HG03354 (cell line): ENCODE data around the gene SENP1.
"Not testable (repeated sequence)": the region's sequence is repeated elsewhere in the genome, so short reads cannot be mapped to it uniquely, and the experiment has no call there.

Experiments
- ATAC-seq: cut with Tn5 transposase; IDR thresholded peaks from one replicate; pipeline ENCODE4 v1.9.1; 2021; ENCODE audit warnings: mild to moderate bottlenecking; ENCODE audit not compliant: unreplicated experiment, poor library complexity, severe bottlenecking

SENP1 gene

DNA sequence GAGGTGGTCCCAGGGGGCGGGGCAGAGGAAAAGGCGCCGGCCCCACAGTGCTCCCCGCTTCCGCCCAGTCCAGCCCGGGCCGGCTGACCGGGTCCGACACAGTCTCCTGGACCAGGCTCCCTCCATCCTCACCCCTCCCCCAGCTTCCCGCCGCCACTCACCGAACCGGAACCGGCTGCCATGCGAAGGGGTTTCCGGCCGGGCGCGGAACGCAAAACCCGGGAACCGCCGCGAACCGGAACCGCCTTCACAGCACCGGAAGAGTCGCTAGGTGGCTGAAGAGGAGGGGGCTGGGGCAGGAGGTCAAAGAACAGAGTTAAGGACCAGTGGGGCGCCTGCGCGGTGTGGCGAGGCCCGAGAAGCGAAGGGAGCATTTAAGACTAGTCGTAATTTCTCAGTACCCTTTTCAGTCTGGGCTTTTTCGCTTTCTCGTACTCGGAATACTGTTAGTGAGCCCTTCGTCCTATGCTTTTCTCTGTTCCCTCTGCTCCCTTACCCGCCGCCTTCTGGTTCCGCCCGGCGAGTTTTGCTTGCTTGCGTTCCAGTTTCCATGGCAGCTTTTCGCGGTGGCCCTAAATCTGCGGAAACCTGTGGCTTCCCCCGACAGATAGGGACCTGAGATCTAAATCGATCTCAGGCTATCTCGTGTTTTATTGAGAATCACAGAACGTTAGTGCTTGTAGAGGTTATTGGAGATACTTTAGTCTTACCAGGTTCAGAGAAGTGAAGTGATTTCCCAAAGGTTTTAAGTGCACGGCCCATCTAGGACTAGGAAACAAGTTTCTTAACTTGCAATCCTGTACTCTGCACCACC lies at the start of gene SENP1:
Gene SENP1 (minus strand): TSS at position 213 of the 814 bp plus-strand sequence. CDS start 4,607 bp downstream, outside the sequence.
- peak; percentile 77 for ATAC-seq

DNA sequence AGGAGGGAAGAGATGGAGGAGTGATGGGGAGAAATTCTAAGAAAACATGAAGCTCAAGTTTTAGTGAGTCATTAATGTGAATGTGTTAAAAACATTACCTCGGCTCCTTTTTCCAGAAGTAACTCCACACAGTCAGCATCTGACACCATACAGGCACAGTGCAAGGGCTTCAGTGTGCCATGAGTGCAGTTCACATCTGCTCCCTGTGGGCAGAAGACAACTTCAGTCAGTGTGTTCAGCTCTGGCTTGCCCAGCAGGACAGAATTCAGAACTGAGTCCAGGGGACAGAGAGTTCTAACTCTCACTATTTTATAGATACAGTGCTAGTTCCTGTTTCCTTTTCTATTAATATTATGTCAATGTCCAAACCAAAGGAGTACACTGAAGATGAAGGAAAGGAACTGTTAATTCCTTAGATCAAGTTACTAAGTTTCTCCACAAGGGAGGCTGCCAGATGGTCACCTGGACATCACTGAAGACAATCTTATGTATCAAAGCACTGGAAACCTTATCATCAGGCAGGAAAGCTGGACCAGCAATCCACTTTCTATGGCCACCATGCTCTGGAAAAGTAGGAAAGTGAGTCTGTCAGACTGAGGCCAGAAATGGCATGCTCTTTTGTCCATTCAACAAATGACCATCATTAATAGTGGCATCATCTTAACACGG lies 45.4 kb upstream of the SENP1 start:
- ATAC-seq, result no peak

DNA sequence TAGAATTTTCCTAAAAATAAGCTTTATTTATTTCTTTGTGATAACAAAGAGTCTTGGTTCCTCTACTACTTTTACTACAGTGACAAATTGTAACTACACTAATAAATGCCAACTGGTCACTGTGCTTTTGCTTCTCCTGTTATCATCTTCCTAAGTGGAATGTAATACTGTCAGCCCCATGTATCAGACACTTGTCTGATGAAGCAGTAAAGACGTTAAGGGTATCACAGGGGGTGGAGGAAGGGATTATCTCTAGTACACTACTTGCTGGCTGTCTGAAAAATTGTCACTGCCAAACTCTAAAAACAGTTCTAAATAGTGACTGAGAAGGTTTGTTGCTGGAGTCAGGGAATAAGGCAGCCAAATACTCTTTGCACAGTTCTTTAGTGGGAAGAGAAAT lies 40.1 kb upstream of the SENP1 start:
- ATAC-seq, result no peak

DNA sequence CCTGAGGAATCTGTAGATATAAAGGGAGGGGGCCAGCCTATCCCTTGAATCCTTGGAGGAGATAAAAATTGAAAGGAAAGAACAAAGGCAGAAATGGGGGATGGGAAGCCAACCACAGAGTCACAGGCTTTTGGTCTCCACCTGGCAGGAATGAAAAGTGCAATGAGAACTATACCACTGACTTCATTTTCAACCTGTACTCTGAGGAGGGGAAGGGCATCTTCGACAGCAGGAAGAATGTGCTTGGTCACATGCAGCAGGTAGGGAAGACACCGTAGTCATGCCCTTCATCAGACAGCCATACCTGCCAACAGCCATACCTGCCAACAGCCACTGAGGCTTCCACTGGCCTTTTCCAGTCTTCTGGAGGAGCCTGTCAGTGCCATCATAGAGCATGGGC lies 38.0 kb upstream of the SENP1 start:
- ATAC-seq, result no peak

DNA sequence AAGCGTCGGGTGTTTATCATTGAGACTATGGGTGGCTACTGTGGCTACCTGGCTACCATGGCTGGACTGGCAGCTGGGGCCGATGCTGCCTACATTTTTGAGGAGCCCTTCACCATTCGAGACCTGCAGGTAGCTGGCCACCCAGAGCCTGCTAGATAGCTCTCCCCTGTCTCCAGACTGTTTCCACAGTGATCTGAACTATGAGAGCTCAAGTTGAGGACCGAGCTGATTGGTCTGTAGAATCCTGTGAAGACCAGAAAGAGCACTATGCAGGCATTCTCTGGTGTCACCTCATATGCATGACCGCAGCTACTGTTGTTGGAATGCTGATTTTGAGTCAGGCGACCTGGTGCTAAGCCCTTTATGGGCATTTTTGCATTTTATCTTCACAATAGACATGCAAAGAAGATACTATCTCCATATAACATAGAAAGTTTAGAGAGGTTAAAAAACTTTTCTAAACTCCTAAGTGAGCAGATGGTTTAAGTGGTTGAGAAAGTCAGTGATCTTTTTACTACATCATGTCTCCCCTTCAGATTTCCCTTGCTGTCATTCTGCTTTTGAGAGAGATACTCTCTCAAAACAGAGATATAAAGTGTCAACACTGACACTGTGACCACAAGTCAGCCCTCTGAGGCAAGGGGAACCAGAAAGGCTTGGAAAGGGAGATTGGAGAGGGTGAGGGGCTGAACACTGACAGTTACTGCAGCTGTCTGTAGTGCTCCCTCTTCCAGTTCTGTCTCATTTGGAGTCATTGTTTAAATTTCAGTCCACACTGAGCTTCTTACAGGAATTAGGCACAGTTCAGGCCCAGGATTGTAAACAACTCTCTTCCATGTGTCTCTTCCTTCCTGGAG lies 37.2 kb upstream of the SENP1 start:
- no peak for ATAC-seq

DNA sequence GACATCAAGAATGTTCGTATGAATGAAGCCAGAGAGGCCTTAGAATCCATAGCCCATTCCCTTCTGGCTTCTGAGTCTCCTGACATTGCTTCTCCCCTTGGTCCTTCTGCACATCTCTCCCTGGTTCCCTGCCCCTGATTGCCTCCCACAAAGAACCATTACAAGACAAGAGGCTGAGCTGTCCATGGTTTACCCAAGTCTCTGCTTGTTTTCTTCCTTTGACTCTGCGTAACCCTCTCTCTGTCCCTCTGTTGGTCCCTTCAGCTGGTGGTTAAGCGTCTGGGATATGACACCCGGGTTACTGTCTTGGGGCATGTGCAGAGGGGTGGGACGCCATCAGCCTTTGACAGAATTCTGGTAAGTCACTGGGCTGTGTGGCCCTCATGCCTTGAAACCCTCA lies 29.1 kb upstream of the SENP1 start:
- no peak for ATAC-seq

DNA sequence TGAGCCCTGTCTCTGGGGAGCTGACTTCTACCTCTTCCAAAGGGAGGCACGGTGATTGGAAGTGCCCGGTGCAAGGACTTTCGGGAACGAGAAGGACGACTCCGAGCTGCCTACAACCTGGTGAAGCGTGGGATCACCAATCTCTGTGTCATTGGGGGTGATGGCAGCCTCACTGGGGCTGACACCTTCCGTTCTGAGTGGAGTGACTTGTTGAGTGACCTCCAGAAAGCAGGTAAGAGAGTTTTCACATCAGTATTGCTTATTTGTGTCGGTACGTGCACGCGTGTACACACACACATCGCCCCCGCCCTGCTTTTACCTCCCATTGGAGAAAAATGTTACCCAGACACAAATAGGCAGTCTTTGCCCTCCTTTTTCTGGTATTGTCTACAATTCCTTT lies 26.9 kb upstream of the SENP1 start:
- no peak for ATAC-seq

DNA sequence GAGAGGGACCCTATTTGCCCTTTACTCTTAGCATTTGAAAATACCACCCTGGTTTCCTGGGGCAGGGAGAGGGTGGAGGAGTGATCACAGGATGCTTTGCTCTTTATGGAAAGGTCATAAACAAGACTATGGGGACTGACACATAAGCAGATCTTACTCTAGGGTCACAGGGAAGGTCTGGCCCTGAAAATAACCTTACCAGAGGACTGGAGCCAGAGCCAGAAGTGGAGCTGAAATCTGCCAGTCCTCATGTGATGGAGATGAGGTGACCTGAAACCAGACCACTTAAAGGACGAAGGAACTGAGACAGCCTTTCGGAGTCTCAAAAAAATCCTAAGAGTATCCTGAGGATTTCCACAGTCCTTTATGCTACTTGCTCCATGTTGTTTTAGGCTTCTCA lies 25.6 kb upstream of the SENP1 start:
- no peak for ATAC-seq

DNA sequence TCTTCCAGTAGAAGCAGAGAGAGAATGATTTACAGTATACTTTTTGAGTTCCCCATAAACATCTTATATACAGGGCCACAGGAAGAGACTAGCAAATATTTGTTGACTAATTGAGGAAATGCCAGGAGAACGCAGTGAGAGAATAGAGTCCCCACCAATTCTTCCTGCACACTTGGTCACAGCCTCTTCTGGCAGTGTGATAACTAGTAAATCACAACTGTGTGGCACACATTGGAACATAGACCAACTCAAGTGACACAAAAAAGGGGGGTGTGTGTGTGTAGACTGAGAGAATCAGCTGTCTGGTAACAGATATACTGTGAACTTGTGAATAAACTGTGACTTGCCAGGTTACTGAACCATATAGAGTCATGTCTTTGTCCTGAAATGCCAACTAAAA lies 23.5 kb upstream of the SENP1 start:
- no peak for ATAC-seq

DNA sequence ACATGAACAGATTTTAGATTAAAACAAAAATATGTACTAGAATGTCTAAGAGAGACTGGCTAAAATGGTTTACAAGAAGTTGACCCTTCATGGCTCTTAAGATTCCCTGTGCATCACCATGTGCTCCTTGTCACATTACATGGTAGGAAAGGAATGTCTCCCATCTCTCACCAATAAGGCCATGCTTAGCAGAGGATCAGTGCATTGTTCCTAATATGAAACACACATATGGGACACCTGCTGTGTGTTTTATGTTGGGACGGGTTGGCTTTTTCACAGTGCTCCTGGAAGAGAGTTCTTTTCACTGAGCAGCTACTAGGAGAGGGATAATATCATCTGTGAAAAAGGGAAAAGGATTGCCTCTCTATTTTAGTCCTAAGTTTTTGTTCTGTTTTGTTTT lies 22.9 kb upstream of the SENP1 start:
- ATAC-seq, result no peak

DNA sequence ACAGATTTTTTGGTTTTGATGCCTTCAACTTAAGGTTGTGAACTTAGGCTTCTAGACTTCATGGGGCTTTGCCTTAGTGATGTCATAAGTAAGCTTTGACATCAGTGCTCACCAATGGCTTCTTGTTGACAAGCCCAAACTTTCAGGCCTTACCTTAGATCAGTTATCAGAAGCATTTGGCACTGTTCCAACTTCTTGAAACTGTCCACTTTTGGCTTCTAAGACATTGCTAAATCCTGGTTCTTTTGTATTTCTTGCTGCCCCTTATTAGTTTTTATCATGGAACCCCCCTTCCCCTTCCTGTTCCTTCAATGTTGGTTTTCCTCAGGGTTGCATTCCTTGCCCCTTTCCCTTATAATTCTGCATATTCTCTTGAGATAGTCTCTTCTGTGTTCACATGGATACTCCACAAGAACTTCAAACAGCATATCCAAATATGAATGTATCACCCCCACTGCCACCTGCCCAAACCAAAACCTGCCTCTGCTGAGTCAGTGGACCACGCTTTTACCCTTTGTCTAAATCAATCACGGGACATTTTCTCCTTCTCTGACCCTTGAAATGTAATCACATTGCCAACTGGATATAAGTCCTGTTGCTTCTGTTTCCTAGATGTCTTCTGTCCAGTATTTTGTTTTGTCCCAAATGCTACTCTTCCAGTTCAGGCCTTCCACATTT lies 21.2 kb upstream of the SENP1 start:
- no peak for ATAC-seq

DNA sequence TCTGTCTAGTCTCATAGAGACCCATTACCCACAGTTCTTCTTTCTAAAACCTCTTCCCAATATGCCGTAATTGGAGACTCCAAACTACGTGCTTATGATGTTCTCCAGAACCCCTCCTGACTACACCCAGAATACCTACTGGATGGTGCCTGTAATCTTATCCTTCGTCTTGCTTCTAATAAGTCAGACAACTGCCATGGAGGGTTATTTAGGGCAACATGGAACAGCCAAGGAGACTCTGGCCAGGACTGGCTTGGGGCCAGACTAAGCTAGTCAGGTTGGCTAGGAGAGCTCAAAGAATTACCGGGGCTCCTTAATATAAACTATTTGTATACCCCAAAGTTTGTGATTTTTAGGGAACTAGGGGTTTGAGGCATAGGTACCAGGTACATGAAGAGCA lies 20.1 kb upstream of the SENP1 start:
- ATAC-seq, result no peak

DNA sequence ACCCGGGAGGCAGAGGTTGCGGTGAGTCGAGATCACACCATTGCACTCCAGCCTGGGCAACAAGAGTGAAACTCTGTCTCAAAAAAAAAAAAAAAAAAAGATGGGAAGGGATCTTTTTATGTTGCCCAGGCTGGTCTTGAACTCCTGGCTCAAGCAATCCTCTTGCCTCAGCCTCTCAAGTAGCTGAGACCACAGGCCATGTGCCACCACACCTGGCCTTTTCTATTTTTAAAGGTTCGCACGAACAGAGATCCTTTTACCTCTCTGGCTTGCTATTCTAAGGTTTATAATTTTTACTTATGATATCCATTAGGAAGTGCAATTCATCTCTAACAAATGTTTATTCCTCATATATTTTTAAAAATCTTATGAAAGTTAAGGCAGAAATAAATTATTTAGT lies 19.7 kb upstream of the SENP1 start:
- ATAC-seq, result not testable (repeated sequence)

DNA sequence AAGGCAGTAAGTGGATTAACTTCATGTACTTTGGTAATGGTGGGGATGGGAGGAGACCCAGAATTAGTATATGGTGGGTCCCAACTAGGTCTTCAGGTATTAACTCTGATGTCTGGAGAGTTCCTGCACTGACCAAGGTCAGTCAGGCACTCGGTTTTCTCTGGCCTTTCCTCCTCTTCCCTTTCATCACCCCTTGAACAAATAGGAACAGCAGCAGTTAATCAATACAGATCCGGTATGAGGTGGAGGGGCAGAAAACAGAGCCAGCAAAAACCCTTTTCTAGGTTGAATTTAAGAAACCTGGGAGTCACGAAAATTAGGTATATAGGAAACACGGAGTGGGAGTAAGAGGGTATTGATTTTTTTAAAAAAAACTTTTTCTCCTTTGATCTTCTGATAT lies 17.3 kb upstream of the SENP1 start:
- no peak for ATAC-seq

DNA sequence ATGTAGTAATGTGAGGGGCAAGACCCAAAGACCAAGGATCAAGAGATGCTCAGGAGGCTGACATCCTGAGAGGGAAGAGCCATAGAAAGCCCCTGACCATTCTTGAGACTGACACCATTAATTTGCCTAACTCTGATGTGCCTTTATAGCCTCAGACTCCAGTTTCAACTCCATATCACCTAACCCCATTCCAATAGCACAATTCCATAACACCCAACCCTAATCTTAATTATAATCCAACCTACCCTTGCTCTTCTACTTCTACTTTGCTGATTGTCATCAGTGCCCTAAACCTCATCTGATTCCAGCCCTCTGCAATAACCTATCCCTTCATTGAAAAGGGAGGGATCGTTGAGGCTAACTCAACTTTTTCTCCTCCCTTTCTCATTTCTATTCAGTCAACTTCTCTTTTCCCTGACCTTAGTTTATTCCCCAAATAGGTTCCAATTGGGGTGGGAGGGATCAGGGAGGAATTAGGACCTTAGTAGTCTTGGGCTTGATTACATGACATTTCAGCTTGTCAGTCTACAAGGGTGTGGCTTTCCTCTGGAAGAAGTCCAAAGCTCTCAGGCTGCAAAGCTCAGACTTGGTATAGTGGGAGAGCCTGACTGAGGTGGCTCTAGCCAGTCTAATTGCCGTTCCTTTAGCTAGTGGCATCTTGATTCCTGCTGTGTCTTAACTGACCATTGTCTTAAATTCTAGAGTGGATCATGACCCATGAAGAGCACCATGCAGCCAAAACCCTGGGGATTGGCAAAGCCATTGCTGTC lies 16.4 kb upstream of the SENP1 start:
- ATAC-seq, result no peak

DNA sequence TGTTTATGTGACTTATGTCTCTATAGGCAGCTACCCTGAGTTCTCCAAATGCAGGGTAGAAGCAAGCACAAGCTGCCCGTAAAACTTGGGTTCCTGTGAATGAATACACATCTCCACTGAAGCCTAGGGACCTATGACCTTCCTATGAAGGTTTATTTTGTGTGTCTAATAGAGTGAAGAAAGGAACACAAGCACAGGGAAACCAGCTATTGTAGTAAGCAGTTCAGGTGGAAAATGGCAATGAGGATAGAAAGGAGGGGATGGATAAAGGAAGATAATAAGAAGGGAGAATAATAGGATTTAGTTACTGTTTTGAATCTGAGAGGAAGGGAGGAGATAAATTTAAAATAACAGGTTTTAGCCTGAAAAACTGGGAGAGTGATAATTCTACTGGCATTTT lies 15.6 kb upstream of the SENP1 start:
- no peak for ATAC-seq

DNA sequence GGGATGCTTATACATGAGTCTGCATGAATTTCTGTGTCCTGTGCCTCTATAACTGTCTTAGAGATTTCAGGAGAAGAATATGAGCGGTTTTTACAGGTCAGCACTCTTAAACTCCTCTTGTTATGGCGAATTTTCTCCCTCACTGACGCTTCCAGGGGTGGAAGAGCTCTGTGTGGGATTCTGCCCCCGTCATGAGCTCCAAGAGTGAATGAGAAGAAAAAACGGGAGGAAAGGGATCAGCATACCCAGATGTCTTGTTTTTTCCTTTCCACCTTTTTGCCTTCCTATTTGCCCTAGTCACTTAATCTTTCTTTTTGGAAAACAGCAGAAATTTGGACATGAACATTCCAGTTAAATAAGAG lies 13.9 kb upstream of the SENP1 start:
- no peak for ATAC-seq

DNA sequence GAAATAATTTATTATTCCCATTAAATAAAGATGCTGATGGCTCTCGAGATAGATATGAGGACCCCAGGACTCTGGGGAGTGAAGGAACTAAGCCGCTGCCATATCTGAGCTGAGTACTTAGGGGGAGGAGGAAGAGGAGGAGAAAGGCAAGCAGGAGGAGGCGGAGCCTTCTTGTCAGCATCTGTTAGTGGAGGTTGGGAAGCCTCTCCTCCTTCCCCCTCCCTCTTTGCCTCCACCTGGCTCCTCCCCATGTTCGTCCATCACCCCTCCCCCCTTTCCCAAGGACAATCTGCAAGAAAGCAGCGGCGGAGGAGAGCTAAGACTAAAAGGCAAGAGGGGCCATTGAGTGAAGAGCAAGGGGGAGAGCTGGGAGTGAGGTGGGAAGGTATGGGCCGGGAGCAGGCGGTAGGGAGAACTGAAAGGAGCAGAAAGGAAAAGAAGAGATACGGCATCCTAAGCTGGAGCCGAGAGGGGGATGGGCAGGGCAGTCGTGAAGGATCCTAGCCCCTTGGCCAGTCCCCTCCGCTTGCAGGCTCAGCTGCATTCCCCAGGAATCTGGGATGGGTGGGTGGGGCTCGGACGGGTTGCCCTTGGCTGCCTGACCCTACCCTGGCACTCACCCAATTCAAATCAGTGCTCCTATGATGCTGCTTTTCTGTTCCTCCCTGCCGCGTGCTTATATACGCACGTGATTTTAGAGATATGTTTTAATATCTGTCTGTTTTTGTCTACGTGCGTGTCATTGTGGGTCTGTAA lies 13.4 kb upstream of the SENP1 start, which contains the start of gene PFKM:
Gene PFKM (plus strand): TSS at position 287 of the 756 bp plus-strand sequence. CDS start 3,411 bp downstream, outside the sequence.
- peak; percentile 99 for ATAC-seq
